Fibroblast of peridontal ligament (primary cell): ENCODE results near the gene DCAF11.
A peak's percentile ranks its signal among the peaks of the same experiment; 100 is the strongest.

Experiments
- DNase-seq: peaks from one replicate; pipeline ENCODE4 v3.0.0-alpha.2; 2010; ENCODE audit errors: extremely low read depth

The DCAF11 gene

DNA sequence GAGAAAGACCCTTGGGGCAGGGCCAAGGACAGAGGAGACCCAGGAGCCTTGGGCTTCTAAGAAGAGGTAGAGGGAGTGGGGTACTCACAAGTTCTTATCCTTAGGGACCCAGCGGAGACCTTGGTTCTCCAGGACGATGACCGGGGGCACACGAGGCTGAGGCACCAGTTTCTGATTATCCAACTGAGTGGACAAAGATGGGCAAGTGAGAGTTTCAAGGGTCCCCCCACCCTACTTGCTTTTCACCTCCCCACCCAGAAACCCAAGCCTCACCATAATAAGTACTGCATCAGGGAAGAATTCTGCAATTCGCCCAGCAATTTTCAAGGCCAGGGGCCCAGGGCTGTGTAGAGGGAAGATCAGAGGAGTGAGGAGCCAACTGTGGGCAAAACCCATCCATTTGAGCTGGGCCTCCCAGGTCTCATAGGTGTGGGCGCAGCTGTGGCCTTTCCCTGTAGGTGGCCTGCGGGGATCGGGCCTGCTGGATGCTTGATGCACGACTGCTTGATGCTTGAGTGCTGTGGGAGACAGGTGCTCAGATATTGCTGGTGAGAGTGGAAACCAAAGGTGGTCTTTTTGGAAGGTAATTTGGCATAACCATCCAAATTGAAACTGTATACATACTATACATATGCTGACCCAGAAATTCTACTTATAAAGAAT is 24.8 kb downstream of the DCAF11 start:
- DNase-seq = no peak

GRCh38 chr14:24141097-24141880 is 26.7 kb downstream of the DCAF11 start, which contains the start of gene EMC9:
Gene EMC9 (minus strand): TSS chr14:24141591. CDS start chr14:24141304, 287 bp downstream.
- peak; percentile 98 for DNase-seq

DNA sequence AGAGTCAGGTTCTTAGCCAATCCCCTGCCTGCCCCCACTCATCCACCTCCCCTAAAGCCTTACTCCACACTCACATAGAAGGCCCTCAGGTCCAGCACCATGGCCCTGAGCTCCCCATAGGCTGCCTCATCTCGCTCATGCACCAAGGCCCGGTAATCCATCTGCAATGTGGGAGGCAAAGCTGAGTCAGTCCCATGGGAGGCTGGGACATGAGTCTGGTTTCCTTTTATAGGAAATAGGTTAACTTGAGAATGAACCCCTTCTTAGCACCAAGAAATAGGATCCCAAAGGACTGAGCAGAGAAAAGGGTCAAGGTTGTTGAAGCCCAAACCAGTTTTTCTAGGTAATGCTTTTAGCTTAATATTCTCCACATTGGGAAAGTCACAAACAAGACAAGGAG is 28.9 kb downstream of the DCAF11 start:
- DNase-seq = peak; percentile 45

DNA sequence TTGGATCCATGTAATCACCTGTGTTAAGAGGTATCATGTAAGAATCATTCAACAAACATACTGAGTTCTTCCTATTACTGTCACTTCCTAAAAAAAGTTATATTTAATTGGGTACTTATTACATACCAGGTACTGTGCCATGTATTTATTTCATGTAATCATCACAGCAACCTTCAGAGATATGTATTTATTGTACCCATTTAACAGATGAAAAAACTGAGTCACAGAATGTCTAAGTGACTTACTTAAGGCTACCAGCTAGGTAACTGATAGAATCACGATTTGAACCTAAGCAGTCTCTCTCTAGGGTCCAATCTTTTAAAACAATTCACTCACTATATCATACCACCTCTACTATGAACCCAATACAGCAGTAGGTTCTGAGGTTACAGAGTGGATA is 29.9 kb downstream of the DCAF11 start:
- no peak for DNase-seq

GRCh38 chr14:24145219-24145618 is 30.6 kb downstream of the DCAF11 start:
- no peak for DNase-seq

DNA sequence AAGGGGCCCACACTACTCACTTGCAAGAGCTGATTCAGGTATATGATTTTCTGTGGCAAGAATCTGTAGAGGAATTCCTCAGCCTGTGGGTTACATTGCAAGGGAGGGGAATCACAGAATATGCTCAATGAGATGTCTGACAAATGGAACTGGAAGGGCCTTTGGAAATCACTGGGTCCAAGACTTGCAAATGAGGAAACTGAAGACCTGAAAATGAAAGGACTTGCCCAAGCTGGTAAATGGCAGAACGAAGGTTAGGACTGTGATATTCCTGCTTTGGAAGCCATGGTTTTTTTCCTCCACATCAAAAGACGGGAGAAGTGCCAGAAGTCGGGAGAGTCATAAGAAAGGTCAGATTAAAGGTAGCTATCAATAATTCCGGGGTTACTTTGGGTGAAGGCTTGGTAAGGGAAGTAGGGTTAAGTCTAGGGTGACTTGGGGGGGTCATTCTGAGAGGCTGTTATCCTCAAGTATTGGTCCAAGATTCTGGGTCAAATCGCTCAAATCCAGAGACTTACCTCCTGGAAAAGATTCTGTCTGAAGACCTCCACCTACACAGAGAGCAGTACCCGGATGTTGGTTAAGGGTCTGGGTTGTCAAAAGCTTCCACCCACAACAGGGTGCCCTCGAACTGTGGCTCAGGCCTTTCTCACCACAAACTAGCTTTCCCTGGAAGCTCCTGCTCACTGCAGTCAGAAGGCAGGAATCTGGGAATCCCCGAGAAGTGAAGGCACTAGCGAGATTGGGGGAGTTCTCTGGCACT is 31.3 kb downstream of the DCAF11 start:
- peak; percentile 10 for DNase-seq

GRCh38 chr14:24146453-24146977 is 31.9 kb downstream of the DCAF11 start, which contains the start of gene PSME2:
Gene PSME2 (minus strand): TSS chr14:24146610. CDS start chr14:24146581, 29 bp downstream.
- peak; percentile 89 for DNase-seq

DNA sequence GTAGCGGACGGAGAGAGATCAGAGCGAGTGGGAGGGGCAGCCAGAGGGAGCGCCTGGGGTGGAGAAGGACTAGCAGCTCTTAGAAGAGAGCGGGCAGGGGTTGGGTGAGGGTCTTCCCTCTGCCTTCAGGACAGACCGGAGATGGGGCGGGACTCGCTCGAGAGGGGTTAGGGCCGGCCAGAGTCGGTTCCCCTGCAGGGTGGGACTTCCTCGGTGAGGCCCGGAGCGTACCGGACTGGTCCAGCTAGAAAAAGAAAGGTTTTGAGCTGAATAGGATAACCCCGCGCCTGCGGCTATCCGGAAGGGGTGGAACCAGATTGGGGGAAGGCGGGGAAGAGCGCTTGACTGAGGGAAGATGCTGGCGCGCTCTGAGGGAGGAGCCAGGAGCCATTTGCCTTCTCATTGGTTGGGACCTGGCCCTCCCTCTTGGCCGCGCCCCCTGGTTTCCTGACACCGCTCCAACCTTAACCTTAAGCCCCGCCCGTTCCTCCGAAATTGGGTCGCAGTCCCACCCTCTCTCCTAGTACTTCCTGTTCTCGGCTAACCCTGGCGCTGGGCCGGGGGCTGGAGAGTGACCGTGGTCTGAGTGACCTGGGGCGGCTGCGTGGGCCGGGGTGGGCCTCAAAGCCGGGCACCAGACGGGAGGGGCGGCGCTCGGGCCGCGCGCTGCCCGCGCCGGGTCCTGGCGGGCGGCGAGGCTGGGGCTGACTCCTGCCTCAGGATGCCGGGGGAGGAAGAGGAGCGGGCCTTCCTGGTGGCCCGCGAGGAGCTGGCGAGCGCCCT is 32.6 kb downstream of the DCAF11 start, which contains the start of gene RNF31:
TSS of gene RNF31 (plus strand) at position 521 of the 783 bp plus-strand sequence. CDS start at position 722, 201 bp downstream.
- DNase-seq = peak; percentile 97

GRCh38 chr14:24147761-24148428 is 33.3 kb downstream of the DCAF11 start:
- DNase-seq = no peak

DNA sequence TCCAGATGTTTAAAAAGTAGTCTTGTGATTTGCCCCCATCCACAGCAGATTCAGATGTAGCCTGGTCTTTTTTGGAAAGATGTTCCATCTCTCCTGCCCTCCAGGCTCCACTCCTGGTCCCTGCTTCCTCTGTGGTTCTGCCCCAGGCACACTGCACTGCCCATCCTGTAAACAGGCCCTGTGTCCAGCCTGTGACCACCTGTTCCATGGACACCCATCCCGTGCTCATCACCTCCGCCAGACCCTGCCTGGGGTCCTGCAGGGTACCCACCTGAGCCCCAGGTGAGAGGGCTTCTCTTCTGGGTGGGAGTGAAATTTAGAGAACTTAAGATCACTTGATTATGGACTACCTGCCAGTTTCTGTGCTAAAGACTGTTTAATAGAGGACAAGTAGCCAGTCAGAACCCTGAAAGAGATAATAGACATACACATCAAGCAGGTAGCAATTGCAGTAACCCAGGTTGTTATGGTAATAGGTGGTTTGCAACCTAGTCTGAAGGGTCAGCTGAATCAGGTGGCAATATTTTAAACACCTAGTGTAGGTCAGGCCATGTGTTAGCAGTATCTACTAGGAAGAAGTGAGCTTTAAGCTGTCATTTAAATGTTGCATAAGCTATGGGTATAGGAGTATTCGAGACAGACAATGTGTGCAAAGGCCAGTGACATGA is 34.9 kb downstream of the DCAF11 start:
- no peak for DNase-seq

DNA sequence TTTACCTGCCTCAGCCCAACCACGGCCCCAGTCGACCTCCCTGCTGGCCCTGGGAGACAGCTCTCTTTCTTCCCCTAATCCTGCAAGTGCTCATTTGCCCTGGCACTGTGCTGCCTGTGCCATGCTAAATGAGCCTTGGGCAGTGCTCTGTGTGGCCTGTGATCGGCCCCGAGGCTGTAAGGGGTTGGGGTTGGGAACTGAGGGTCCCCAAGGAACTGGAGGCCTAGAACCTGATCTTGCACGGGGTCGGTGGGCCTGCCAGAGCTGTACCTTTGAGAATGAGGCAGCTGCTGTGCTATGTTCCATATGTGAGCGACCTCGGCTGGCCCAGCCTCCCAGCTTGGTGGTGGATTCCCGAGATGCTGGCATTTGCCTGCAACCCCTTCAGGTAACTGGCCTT is 35.5 kb downstream of the DCAF11 start:
- no peak for DNase-seq

- no peak for DNase-seq
These were observed 36.0 kb downstream of the DCAF11 start for GRCh38 chr14:24150567-24150966.

DNA sequence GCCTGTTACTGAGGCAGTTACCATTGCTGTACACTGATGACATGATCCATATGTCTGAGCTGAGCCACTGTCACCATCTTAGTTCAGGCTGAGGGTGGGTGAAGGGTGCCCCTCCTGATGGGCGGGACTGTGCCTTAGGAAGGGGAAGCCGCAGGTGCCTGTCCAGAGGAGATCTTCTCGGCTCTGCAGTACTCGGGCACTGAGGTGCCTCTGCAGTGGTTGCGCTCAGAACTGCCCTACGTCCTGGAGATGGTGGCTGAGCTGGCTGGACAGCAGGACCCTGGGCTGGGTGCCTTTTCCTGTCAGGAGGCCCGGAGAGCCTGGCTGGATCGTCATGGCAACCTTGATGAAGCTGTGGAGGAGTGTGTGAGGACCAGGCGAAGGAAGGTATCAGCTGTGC is 36.4 kb downstream of the DCAF11 start:
- no peak for DNase-seq

DNA sequence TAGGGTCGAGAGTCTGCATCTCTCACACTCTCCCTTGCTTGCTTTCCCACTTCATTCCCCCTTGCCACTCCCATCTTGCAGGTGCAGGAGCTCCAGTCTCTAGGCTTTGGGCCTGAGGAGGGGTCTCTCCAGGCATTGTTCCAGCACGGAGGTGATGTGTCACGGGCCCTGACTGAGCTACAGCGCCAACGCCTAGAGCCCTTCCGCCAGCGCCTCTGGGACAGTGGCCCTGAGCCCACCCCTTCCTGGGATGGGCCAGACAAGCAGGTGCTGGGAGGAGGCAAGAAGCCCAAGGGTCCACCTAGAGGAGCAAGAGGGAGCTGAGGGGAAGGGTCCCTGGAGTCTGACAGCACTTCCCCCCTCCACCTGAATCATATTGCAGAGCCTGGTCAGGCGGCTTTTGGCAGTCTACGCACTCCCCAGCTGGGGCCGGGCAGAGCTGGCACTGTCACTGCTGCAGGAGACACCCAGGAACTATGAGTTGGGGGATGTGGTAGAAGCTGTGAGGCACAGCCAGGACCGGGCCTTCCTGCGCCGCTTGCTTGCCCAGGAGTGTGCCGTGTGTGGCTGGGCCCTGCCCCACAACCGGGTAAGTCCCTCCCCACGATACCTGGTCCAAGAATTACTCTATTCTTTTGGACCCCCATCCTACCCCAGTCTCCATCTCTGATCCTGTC is 37.0 kb downstream of the DCAF11 start:
- no peak for DNase-seq

DNA sequence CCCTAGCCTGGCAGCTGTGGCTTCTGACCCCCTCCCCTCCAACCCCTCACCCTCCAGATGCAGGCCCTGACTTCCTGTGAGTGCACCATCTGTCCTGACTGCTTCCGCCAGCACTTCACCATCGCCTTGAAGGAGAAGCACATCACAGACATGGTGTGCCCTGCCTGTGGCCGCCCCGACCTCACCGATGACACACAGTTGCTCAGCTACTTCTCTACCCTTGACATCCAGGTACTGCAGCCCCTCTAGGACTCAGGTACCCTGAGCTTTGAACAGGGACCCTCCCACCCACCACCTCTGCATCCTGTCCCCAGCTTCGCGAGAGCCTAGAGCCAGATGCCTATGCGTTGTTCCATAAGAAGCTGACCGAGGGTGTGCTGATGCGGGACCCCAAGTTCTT is 40.5 kb downstream of the DCAF11 start:
- no peak for DNase-seq

GRCh38 chr14:24156840-24157239 is 42.3 kb downstream of the DCAF11 start:
- no peak for DNase-seq

- no peak for DNase-seq
These were observed 42.8 kb downstream of the DCAF11 start for GRCh38 chr14:24157331-24157730.

DNA sequence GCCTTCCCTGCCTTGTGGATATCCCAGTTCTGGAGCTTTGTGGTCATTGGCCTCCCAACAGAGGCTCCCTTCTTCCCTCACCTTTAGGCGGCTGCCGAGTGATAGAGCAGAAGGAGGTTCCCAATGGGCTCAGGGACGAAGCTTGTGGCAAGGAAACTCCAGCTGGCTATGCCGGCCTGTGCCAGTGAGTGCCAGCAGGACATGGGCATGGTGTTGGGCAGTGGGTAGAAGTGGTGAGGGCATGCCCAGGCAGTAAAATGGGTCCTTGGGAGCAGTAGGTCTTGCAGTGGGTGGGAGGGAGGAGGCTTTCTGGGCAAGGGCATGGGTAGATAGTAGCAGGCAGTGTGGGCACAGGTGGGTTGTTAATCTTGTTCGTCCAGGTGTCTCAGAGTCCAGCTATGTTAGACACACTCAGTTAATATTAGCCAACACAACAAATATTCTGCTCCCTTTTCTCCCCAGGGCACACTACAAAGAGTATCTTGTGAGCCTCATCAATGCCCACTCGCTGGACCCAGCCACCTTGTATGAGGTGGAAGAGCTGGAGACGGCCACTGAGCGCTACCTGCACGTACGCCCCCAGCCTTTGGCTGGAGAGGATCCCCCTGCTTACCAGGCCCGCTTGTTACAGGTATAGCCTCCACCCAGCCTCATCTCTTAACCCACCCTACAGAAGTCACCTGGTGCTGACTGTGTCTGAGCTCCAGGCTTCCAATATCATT is 45.4 kb downstream of the DCAF11 start:
- no peak for DNase-seq

DNA sequence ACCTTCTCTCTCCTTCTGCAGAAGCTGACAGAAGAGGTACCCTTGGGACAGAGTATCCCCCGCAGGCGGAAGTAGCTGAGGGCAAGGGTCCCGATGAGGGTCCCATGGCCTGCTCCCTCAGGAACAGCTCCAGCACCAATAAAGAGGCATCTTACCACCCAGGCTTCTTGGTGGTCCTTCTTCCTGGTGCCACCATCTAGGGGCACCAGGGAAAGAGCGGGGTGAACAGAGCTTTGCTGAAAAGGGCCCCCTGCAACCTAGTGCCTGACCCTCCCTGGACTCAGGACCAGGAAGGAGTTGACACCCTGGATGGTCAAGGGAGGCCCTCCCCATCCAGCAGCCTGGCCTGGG is 45.9 kb downstream of the DCAF11 start:
- no peak for DNase-seq
